Astrocyte (in vitro differentiated cells and primary cell): Measurements from ENCODE around the gene SUMF1. TPM values are rescaled to one million over a fixed set of nuclear protein-coding genes. Genes with fewer than 3 reads are reported as not detected.

Experiments used
- DNase-seq: peaks from one replicate; pipeline ENCODE4 v3.0.0-alpha.2; 2010; ENCODE audit warnings: low read depth
- FAIRE-seq: peaks from 2 replicates; lab custom pipeline; 2011; peaks lifted over from hg19 to GRCh38; lab: Jason Lieb, UNC
- H2AFZ ChIP-seq: 2 replicates; pipeline ENCODE4 v1.6.0; 2012; ENCODE audit warnings: low read depth, low read length, inconsistent platforms
- H3K27ac ChIP-seq: 2 replicates; pipeline ENCODE4 v1.5.1; 2011; ENCODE audit warnings: low read depth, low read length, inconsistent platforms
- H3K27me3 ChIP-seq: 2 replicates; pipeline ENCODE4 v1.6.0; 2011; ENCODE audit warnings: low read length, inconsistent platforms; ENCODE audit not compliant: insufficient read depth
- H3K36me3 ChIP-seq: 2 replicates; pipeline ENCODE4 v1.5.1; 2011; ENCODE audit warnings: low read length, inconsistent platforms; ENCODE audit not compliant: insufficient read depth
- H3K4me1 ChIP-seq: 2 replicates; pipeline ENCODE4 v1.5.1; 2011; ENCODE audit warnings: low read length, inconsistent platforms; ENCODE audit not compliant: insufficient read depth
- H3K4me2 ChIP-seq: 2 replicates; pipeline ENCODE4 v1.6.0; 2012; ENCODE audit warnings: low read length, inconsistent platforms
- H3K4me3 ChIP-seq: 2 replicates; pipeline ENCODE4 v1.5.1; 2011; ENCODE audit warnings: low read depth, mild to moderate bottlenecking, low read length, inconsistent platforms; ENCODE audit not compliant: insufficient read depth
- H3K79me2 ChIP-seq: 2 replicates; pipeline ENCODE4 v1.6.0; 2012; ENCODE audit warnings: mild to moderate bottlenecking, low read length, inconsistent platforms; ENCODE audit not compliant: insufficient read depth
- H3K9ac ChIP-seq: 2 replicates; pipeline ENCODE4 v1.6.0; 2012; ENCODE audit warnings: mild to moderate bottlenecking, low read length, inconsistent platforms
- H3K9me3 ChIP-seq: 2 replicates; pipeline ENCODE4 v1.5.1; 2012; ENCODE audit warnings: low read depth, mild to moderate bottlenecking, low read length, inconsistent platforms; ENCODE audit not compliant: insufficient read depth
- H4K20me1 ChIP-seq: 2 replicates; pipeline ENCODE4 v1.6.0; 2012; ENCODE audit warnings: low read length, inconsistent platforms; ENCODE audit not compliant: insufficient read depth
- H3K27ac Mint-ChIP-seq: one replicate; pipeline ENCODE4 v1.8.0; 2021; ENCODE audit warnings: mild to moderate bottlenecking, mixed read lengths; ENCODE audit not compliant: unreplicated experiment
- H3K27me3 Mint-ChIP-seq: one replicate; pipeline ENCODE4 v1.8.0; 2021; ENCODE audit warnings: low read depth, mixed read lengths; ENCODE audit not compliant: unreplicated experiment
- H3K36me3 Mint-ChIP-seq: one replicate; pipeline ENCODE4 v1.8.0; 2021; ENCODE audit warnings: low read depth, mixed read lengths; ENCODE audit not compliant: unreplicated experiment
- H3K4me1 Mint-ChIP-seq: one replicate; pipeline ENCODE4 v1.8.0; 2021; ENCODE audit warnings: low read depth, mixed read lengths; ENCODE audit not compliant: unreplicated experiment
- H3K4me3 Mint-ChIP-seq: one replicate; pipeline ENCODE4 v1.8.0; 2021; ENCODE audit warnings: mild to moderate bottlenecking, moderate library complexity, mixed read lengths; ENCODE audit not compliant: unreplicated experiment
- H3K9me3 Mint-ChIP-seq: one replicate; pipeline ENCODE4 v1.8.0; 2021; ENCODE audit warnings: mild to moderate bottlenecking, mixed read lengths; ENCODE audit not compliant: unreplicated experiment
- EZH2 ChIP-seq: IDR thresholded peaks from 2 replicates; pipeline ENCODE4 v1.6.1; 2012; ENCODE audit warnings: mild to moderate bottlenecking, low read length, inconsistent platforms; ENCODE audit not compliant: insufficient read depth
- total RNA-seq: library from RNA; stranded (reverse); gene quantifications from 2 replicates; pipeline ENCODE4 v1.2.1, GENCODE V29; 2021
- TF ChIP-seq, protein P1 (sequence below): IDR thresholded peaks from 2 replicates; pipeline ENCODE4 v1.5.1; 2011; ENCODE audit warnings: low read depth, mild to moderate bottlenecking, inconsistent platforms, low read length, moderate library complexity; ENCODE audit not compliant: insufficient read depth

SUMF1 gene
- total RNA-seq, 1 donor from 2014 or later = 17.4 TPM

DNA sequence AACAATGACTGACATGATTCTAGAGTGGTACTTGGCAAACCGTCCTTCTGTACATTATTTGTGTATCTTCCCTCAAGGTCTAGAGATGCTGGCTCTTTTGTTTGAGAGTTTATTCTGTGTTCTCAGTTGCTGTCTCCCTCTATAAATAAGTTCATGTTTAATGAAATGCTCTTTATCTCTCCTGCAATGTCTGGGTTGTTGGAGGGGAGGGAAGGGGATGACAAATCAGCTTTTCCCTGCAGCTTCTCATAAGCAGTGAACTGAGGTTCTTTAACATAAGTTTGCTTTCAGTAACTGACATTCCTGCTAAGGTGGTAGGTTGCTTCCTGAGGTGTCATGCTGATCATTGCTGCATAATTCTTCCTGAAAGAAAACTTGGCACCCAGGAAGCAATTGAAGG, 47.8 kb upstream of the SUMF1 start:
- H3K4me2 ChIP-seq = no peak overlapping the region
- Mint-ChIP-seq H3K4me3 (no peak overlapping the region), H3K27me3 (peaks cover 3% of the 10 kb centered on the region), H3K9me3 (no peaks in the 10 kb centered on the region), H3K4me1 (no peaks in the 10 kb centered on the region), H3K36me3 (no peaks in the 10 kb centered on the region), H3K27ac (no peak overlapping the region)
- DNase-seq = no peak
- no peaks in the 10 kb centered on the region for H3K36me3 ChIP-seq
- H3K79me2 ChIP-seq = no peaks in the 10 kb centered on the region
- no peak for FAIRE-seq
- TF ChIP-seq, protein P1, sequence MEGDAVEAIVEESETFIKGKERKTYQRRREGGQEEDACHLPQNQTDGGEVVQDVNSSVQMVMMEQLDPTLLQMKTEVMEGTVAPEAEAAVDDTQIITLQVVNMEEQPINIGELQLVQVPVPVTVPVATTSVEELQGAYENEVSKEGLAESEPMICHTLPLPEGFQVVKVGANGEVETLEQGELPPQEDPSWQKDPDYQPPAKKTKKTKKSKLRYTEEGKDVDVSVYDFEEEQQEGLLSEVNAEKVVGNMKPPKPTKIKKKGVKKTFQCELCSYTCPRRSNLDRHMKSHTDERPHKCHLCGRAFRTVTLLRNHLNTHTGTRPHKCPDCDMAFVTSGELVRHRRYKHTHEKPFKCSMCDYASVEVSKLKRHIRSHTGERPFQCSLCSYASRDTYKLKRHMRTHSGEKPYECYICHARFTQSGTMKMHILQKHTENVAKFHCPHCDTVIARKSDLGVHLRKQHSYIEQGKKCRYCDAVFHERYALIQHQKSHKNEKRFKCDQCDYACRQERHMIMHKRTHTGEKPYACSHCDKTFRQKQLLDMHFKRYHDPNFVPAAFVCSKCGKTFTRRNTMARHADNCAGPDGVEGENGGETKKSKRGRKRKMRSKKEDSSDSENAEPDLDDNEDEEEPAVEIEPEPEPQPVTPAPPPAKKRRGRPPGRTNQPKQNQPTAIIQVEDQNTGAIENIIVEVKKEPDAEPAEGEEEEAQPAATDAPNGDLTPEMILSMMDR = no peak
- no peak for TF ChIP-seq EZH2
- H3K9me3 ChIP-seq = no peaks in the 10 kb centered on the region
- no peak overlapping the region for H3K27ac ChIP-seq
- no peak overlapping the region for H3K4me3 ChIP-seq
- H3K9ac ChIP-seq = no peak overlapping the region
- H3K27me3 ChIP-seq = no peaks in the 10 kb centered on the region
- H2AFZ ChIP-seq = no peak overlapping the region
- H3K4me1 ChIP-seq = no peaks in the 10 kb centered on the region
- H4K20me1 ChIP-seq = no peaks in the 10 kb centered on the region

DNA sequence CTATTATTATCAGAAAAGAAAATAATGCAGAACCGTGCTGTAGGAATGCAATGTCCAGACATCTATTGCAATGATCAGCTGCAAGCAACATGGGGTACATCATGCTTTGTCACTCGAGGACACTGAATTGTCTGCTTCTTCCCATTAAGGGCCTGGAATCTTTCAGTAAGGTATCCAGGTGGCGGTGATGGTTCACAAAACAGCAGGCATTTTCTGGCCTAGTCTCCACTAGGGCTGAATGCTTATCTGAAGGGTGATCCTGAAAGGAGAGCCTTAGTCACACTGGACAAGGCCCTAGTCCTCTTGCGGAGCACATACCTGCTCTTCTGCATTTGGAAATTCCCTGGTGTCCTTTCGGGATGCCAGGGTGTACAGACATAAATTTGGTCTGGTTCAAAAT, 47.3 kb upstream of the SUMF1 start:
- Histone ChIP-seq H3K27me3 (no peaks in the 10 kb centered on the region), H3K9me3 (no peaks in the 10 kb centered on the region), H2AFZ (no peak overlapping the region), H3K4me3 (no peak overlapping the region), H3K79me2 (no peaks in the 10 kb centered on the region), H3K4me2 (no peak overlapping the region), H3K9ac (no peak overlapping the region), H3K27ac (no peak overlapping the region), H4K20me1 (no peaks in the 10 kb centered on the region), H3K4me1 (no peaks in the 10 kb centered on the region), H3K36me3 (no peaks in the 10 kb centered on the region)
- Mint-ChIP-seq H3K4me3 (no peak overlapping the region), H3K27ac (no peak overlapping the region), H3K36me3 (no peaks in the 10 kb centered on the region), H3K9me3 (no peaks in the 10 kb centered on the region), H3K27me3 (no peaks in the 10 kb centered on the region), H3K4me1 (no peaks in the 10 kb centered on the region)
- FAIRE-seq (no peak), DNase-seq (no peak)
- TF ChIP-seq, protein P1 = no peak
- no peak for TF ChIP-seq EZH2

DNA sequence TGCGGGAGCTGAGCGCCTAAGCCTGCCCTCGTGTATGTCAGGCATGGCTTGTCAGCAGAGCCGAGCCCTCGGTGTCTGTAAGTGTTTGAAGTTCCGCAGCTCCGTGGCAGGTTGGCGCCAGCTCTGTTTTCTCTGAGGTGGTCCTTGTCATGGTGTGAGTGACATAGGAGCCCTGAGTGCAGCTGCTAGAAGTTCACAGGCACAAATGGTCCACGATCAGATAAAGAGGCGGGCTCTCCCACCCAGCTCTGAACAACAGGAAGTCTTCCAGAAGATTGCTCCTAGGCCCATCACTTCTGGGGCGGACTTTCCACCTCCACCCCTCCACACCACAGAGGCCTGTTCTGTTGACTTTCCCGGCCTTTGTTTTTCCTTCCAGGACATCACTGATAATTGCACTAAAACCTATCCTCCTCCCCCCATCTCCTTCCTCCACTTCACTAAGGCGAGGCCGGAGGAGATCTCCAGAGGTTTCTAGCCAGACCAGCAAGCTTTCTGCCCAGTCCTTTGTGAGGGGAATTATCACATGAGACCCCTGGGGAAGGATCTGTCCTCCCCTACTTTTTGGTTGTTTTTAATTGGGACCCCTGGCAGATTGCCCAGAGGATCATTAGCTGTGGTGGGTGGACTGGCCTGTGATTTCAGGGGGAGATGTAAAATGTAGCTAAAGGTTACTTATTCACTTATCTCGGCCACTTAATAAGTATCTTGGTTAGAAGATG, 46.0 kb upstream of the SUMF1 start:
- Histone ChIP-seq H3K79me2 (no peaks in the 10 kb centered on the region), H3K9me3 (no peaks in the 10 kb centered on the region), H3K27ac (no peak overlapping the region), H3K9ac (no peak overlapping the region), H3K36me3 (no peaks in the 10 kb centered on the region), H3K4me3 (no peak overlapping the region), H3K4me1 (no peaks in the 10 kb centered on the region), H4K20me1 (no peaks in the 10 kb centered on the region), H3K4me2 (no peak overlapping the region), H2AFZ (no peak overlapping the region), H3K27me3 (no peaks in the 10 kb centered on the region)
- H3K4me3 Mint-ChIP-seq = no peak overlapping the region
- H3K36me3 Mint-ChIP-seq = no peaks in the 10 kb centered on the region
- H3K27ac Mint-ChIP-seq = no peak overlapping the region
- DNase-seq (no peak), FAIRE-seq (no peak)
- H3K27me3 Mint-ChIP-seq = no peaks in the 10 kb centered on the region
- H3K4me1 Mint-ChIP-seq = no peaks in the 10 kb centered on the region
- TF ChIP-seq EZH2 = no peak
- TF ChIP-seq, protein P1 = no peak
- H3K9me3 Mint-ChIP-seq = no peaks in the 10 kb centered on the region
